Left lobe of liver (tissue), 2 donors: ENCODE measurements around the gene LHX2. TPM values are rescaled to one million over a fixed set of nuclear protein-coding genes. Genes with fewer than 3 reads are reported as not detected.

Experiments used
- ATAC-seq: fragments of 200-7000 bp; cut with Tn5 transposase; one replicate; pipeline ENCODE4 v1.9.1; 2020; ENCODE audit warnings: mild to moderate bottlenecking, moderate library complexity
- DNase-seq: peaks from one replicate; pipeline ENCODE4 v3.0.0-alpha.2; 2020; ENCODE audit warnings: low spot score
- total RNA-seq: library from RNA; stranded (reverse); gene quantifications from one replicate; pipeline ENCODE4 v1.2.1, GENCODE V29; 2021
- donor health status: DM: no; HTN: no; CAD: no; lungs with moderate emphysema.
- donor health status: DM: no; HTN: yes; CAD: no.

LHX2 gene
- total RNA-seq, 1 donor from 2014 or later: 2.9 TPM

- DNase-seq (no peak), ATAC-seq (no peak)
Observed at GRCh38 chr9:124024107-124024506, 12.5 kb downstream of the LHX2 start.

- DNase-seq: no peak
- ATAC-seq: no peak
Observed at GRCh38 chr9:124029617-124030016, 18.0 kb downstream of the LHX2 start.

- no peak for ATAC-seq
- no peak for DNase-seq
Observed at GRCh38 chr9:124030969-124031451, 19.4 kb downstream of the LHX2 start.

GRCh38 chr9:124032247-124032646, 20.7 kb downstream of the LHX2 start:
- ATAC-seq (no peak), DNase-seq (no peak)

- no peak for DNase-seq
- no peak for ATAC-seq
Observed at GRCh38 chr9:124033348-124033747, 21.8 kb downstream of the LHX2 start.

- no peak for ATAC-seq
- DNase-seq: no peak
Observed at GRCh38 chr9:124033967-124034366, 22.4 kb downstream of the LHX2 start.

- no peak for DNase-seq
- no peak for ATAC-seq
Observed at GRCh38 chr9:124035001-124035650, 23.6 kb downstream of the LHX2 start.

GRCh38 chr9:124036578-124036977, 25.0 kb downstream of the LHX2 start:
- DNase-seq: no peak
- ATAC-seq: no peak

- no peak for DNase-seq
- ATAC-seq: no peak
Observed at GRCh38 chr9:124037790-124038189, 26.2 kb downstream of the LHX2 start.

GRCh38 chr9:124038239-124038638, 26.7 kb downstream of the LHX2 start:
- peak; percentile 7 for ATAC-seq
- DNase-seq: no peak

- DNase-seq (no peak), ATAC-seq (no peak)
Observed at GRCh38 chr9:124038790-124039633, 27.4 kb downstream of the LHX2 start.

- ATAC-seq (peak; percentile 47), DNase-seq (no peak)
Observed at GRCh38 chr9:124040186-124040931, 28.8 kb downstream of the LHX2 start.

- peak; percentile 69 for DNase-seq
- peak; percentile 92 for ATAC-seq
Observed at GRCh38 chr9:124040935-124041816, 29.6 kb downstream of the LHX2 start.

GRCh38 chr9:124041817-124042116, 30.2 kb downstream of the LHX2 start:
- ATAC-seq (no peak), DNase-seq (no peak)

- DNase-seq (no peak), ATAC-seq (no peak)
Observed at GRCh38 chr9:124042201-124042721, 30.7 kb downstream of the LHX2 start.

- ATAC-seq: no peak
- DNase-seq: no peak
Observed at GRCh38 chr9:124044448-124044847, 32.9 kb downstream of the LHX2 start.

- DNase-seq (peak; percentile 62), ATAC-seq (peak; percentile 60)
Observed at GRCh38 chr9:124045076-124045829, 33.7 kb downstream of the LHX2 start.

- ATAC-seq (no peak), DNase-seq (no peak)
Observed at GRCh38 chr9:124045830-124046177, 34.2 kb downstream of the LHX2 start.

GRCh38 chr9:124046189-124046588, 34.6 kb downstream of the LHX2 start:
- ATAC-seq (no peak), DNase-seq (no peak)

GRCh38 chr9:124047251-124047672, 35.7 kb downstream of the LHX2 start:
- ATAC-seq (no peak), DNase-seq (no peak)
